Measurements from ENCODE around the gene PFKFB3. TPM values are rescaled to one million over a fixed set of nuclear protein-coding genes. Genes with fewer than 3 reads are reported as not detected.

The PFKFB3 gene
- total RNA-seq, 1 experiment from 2014 or later = 36.8 TPM

DNA sequence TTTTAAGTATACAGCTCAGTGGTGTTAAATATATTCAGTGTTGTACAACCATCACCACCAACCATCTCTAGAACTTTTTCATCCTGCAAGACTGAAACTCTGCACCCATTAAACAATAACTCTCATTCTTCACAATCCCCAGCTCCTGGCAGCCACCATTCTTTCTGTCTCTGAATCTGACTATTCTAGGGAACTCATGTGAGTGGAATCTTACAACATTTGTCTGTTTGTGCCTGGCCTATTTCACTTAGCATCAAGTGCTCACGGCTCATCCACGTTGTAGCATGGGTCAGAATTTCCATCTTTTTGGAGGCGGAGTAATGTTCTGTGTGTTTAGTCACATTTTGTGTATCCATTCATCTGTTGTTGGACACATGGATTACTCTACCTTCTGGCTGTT lies 40.8 kb upstream of the PFKFB3 start:
- no peak overlapping the region for H3K27ac ChIP-seq (ENCODE audit: insufficient read length, low read depth, low read length)
- no peak overlapping the region for H2BK20ac ChIP-seq (ENCODE audit: low read depth, low read length, poor library complexity, severe bottlenecking)
- H3K23ac ChIP-seq (ENCODE audit: insufficient read length, low read depth, low read length) = no peak overlapping the region
- no peak overlapping the region for H3K18ac ChIP-seq (ENCODE audit: insufficient read length, low read depth, low read length)
- peaks cover 3% of the 10 kb centered on the region for H3K79me1 ChIP-seq (ENCODE audit: insufficient read depth, low read depth, low read length, poor library complexity, severe bottlenecking)
- H2BK120ac ChIP-seq (ENCODE audit: low read depth, low read length, poor library complexity, severe bottlenecking) = no peak overlapping the region
- no peak overlapping the region for H4K5ac ChIP-seq (ENCODE audit: insufficient read length, low read depth, low read length)
- H3K56ac ChIP-seq (ENCODE audit: insufficient read length, low read depth, low read length) = no peak overlapping the region
- H3K4me3 Mint-ChIP-seq = no peak overlapping the region
- H4K8ac ChIP-seq (replicated peaks; ENCODE audit: insufficient read length, low read depth, low read length) = no peak overlapping the region
- H3K4me2 ChIP-seq (ENCODE audit: insufficient read depth, insufficient read length, low read length) = no peak overlapping the region
- no peak overlapping the region for H3K27ac Mint-ChIP-seq
- 0 out of 2 replicates have a peak, but pooled peaks cover 2% of the 10 kb centered on the region for H3K79me2 ChIP-seq (ENCODE audit: insufficient read depth, low read length)
- no peaks in the 10 kb centered on the region for H3K27me3 ChIP-seq (ENCODE audit: insufficient read depth, low read length)
- no peaks in the 10 kb centered on the region for H4K20me1 ChIP-seq (ENCODE audit: control insufficient read depth, insufficient read depth, insufficient read length)
- DNase-seq = no peak
- H2BK15ac ChIP-seq (ENCODE audit: low read depth, low read length) = no peak overlapping the region
- no peak overlapping the region for H2BK12ac ChIP-seq (ENCODE audit: insufficient read length, low read depth, low read length)
- peaks cover 4% of the 10 kb centered on the region for H3K23me2 ChIP-seq (ENCODE audit: insufficient read length, low read depth, low read length, poor library complexity, severe bottlenecking)
- H3K9me3 ChIP-seq (ENCODE audit: control insufficient read depth, low read depth, low read length) = no peaks in the 10 kb centered on the region
- TF ChIP-seq, protein P1, sequence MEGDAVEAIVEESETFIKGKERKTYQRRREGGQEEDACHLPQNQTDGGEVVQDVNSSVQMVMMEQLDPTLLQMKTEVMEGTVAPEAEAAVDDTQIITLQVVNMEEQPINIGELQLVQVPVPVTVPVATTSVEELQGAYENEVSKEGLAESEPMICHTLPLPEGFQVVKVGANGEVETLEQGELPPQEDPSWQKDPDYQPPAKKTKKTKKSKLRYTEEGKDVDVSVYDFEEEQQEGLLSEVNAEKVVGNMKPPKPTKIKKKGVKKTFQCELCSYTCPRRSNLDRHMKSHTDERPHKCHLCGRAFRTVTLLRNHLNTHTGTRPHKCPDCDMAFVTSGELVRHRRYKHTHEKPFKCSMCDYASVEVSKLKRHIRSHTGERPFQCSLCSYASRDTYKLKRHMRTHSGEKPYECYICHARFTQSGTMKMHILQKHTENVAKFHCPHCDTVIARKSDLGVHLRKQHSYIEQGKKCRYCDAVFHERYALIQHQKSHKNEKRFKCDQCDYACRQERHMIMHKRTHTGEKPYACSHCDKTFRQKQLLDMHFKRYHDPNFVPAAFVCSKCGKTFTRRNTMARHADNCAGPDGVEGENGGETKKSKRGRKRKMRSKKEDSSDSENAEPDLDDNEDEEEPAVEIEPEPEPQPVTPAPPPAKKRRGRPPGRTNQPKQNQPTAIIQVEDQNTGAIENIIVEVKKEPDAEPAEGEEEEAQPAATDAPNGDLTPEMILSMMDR (conservative IDR thresholded peaks at IDR 0.05) = no peak
- no peak overlapping the region for H3K4ac ChIP-seq (ENCODE audit: low read depth, low read length)
- no peak overlapping the region for H2BK5ac ChIP-seq (ENCODE audit: insufficient read length, low read length)
- H2AK5ac ChIP-seq (ENCODE audit: insufficient read length, low read length) = no peak overlapping the region
- no peak overlapping the region for H2AFZ ChIP-seq (ENCODE audit: low read length)
- H3K9ac ChIP-seq (ENCODE audit: extremely low read depth, insufficient read length, low read length) = no peak overlapping the region
- no peaks in the 10 kb centered on the region for H3K9me3 Mint-ChIP-seq
- H3K4me1 Mint-ChIP-seq = peaks cover 17 to 23% of the 10 kb centered on the region in 2 experiments
- H3K4me1 ChIP-seq (ENCODE audit: insufficient read depth, low read length) = no peaks in the 10 kb centered on the region
- H3K27me3 Mint-ChIP-seq (ENCODE audit: low read depth) = no peaks in the 10 kb centered on the region; the same call in 1 of the 2 replicates
- H4K91ac ChIP-seq (ENCODE audit: insufficient read length, low read depth, low read length) = no peak overlapping the region
- no peak overlapping the region for H3T11ph ChIP-seq (ENCODE audit: low read length)
- no CpG with 5 or more reads among the region's 3 CpGs for WGBS (ENCODE audit: extremely low coverage, insufficient read length, low lambda C conversion rate)
- no peak overlapping the region for H3K14ac ChIP-seq (ENCODE audit: insufficient read depth, low read length)
- peaks cover 4 to 15% (median 5%) of the 10 kb centered on the region in 3 experiments; a peak in 5 of 7 replicates for H3K36me3 Mint-ChIP-seq (ENCODE audit: insufficient read depth in 1 of 3, low read depth in 3 of 3)

Measured in H9 (cell line).